Ishikawa (cell line): ENCODE results near the gene MFNG.

ENCODE experiments used
- CEBPB ChIP-seq: IDR thresholded peaks from 2 replicates; pipeline ENCODE4 v1.6.1; 2012
- CREB1 ChIP-seq: IDR thresholded peaks from 2 replicates; pipeline ENCODE4 v1.6.1; 2012; ENCODE audit warnings: low read depth
- EGR1 ChIP-seq: IDR thresholded peaks from 2 replicates; pipeline ENCODE4 v1.6.1; 2012
- EP300 ChIP-seq: IDR thresholded peaks from 2 replicates; pipeline ENCODE4 v1.6.1; 2012; ENCODE audit warnings: borderline replicate concordance
- FOXM1 ChIP-seq: IDR thresholded peaks from 2 replicates; pipeline ENCODE4 v1.6.1; 2012; ENCODE audit warnings: low read depth, borderline replicate concordance
- MAX ChIP-seq: IDR thresholded peaks from 2 replicates; pipeline ENCODE4 v1.6.1; 2012
- NFIC ChIP-seq: IDR thresholded peaks from 2 replicates; pipeline ENCODE4 v1.6.1; 2012
- RAD21 ChIP-seq: IDR thresholded peaks from 2 replicates; pipeline ENCODE4 v1.6.1; 2012; ENCODE audit warnings: low read depth
- REST ChIP-seq: IDR thresholded peaks from 2 replicates; pipeline ENCODE4 v1.6.1; 2012; ENCODE audit warnings: low read depth, mild to moderate bottlenecking
- TAF1 ChIP-seq: IDR thresholded peaks from 2 replicates; pipeline ENCODE4 v1.6.1; 2012; ENCODE audit warnings: low read depth, mild to moderate bottlenecking
- TCF12 ChIP-seq: IDR thresholded peaks from 2 replicates; pipeline ENCODE4 v1.6.1; 2012; ENCODE audit warnings: low read depth
- TEAD4 ChIP-seq: IDR thresholded peaks from 2 replicates; pipeline ENCODE4 v1.6.1; 2012
- USF1 ChIP-seq: IDR thresholded peaks from 2 replicates; pipeline ENCODE4 v1.6.1; 2012
- YY1 ChIP-seq: IDR thresholded peaks from 2 replicates; pipeline ENCODE4 v1.6.1; 2012; ENCODE audit warnings: low read depth
- ZBTB7A ChIP-seq: IDR thresholded peaks from 2 replicates; pipeline ENCODE4 v1.6.1; 2012; ENCODE audit warnings: low read depth

MFNG gene

GRCh38 chr22:37522482-37522881, 36.3 kb upstream of the MFNG start:
- TF ChIP-seq EP300 = no peak
- no peak for TF ChIP-seq CEBPB
- no peak for TF ChIP-seq REST
- no peak for TF ChIP-seq RAD21
- TF ChIP-seq NFIC = no peak
- no peak for TF ChIP-seq USF1
- TF ChIP-seq CREB1 = no peak
- TF ChIP-seq FOXM1 = no peak
- TF ChIP-seq EGR1 = no peak
- no peak for TF ChIP-seq MAX
- TF ChIP-seq ZBTB7A = no peak
- TF ChIP-seq TEAD4 = no peak
- TF ChIP-seq YY1 = no peak
- TF ChIP-seq TAF1 = no peak
- no peak for TF ChIP-seq TCF12

- no peak for TF ChIP-seq RAD21
- TF ChIP-seq FOXM1 = no peak
- TF ChIP-seq CEBPB = no peak
Observed at GRCh38 chr22:37521236-37521739, 35.1 kb upstream of the MFNG start.

GRCh38 chr22:37520776-37521191, 34.6 kb upstream of the MFNG start:
- TF ChIP-seq ZBTB7A (no peak), TAF1 (no peak), TCF12 (no peak), CREB1 (no peak), TEAD4 (no peak)

GRCh38 chr22:37519268-37520195, 33.3 kb upstream of the MFNG start, which contains the start of gene CARD10:
CARD10 (minus strand) TSS chr22:37519415; CDS start chr22:37519200, 215 bp downstream.
- TF ChIP-seq YY1 = no peak
- peak; percentile 69 for TF ChIP-seq EP300
- TF ChIP-seq ZBTB7A = 0 out of 2 replicates have a peak, but pooled peaks have one; percentile 1
- peak; percentile 65; the same call in 1 of the 2 replicates for TF ChIP-seq TCF12
- no peak for TF ChIP-seq CEBPB
- no peak for TF ChIP-seq CREB1
- peak; percentile 64 for TF ChIP-seq TEAD4
- peak; percentile 59; the same call in 1 of the 2 replicates for TF ChIP-seq EGR1
- TF ChIP-seq MAX = peak; percentile 38
- peak; percentile 90 for TF ChIP-seq NFIC
- TF ChIP-seq USF1 = no peak
- no peak; the same call in 1 of the 2 replicates for TF ChIP-seq RAD21
- no peak for TF ChIP-seq FOXM1
- no peak; the same call in 1 of the 2 replicates for TF ChIP-seq TAF1

- TF ChIP-seq TAF1 = no peak
- TF ChIP-seq ZBTB7A = peak; percentile 95
- peak; percentile 46 for TF ChIP-seq MAX
- TF ChIP-seq CREB1 = no peak
- TF ChIP-seq NFIC = no peak
Observed at GRCh38 chr22:37518509-37519267, 32.5 kb upstream of the MFNG start.

- no peak for TF ChIP-seq CEBPB
Observed at GRCh38 chr22:37517826-37518450, 31.8 kb upstream of the MFNG start.

GRCh38 chr22:37516456-37516855, 30.3 kb upstream of the MFNG start:
- no peak for TF ChIP-seq YY1
- TF ChIP-seq EP300 = no peak
- no peak for TF ChIP-seq MAX
- no peak for TF ChIP-seq FOXM1
- no peak for TF ChIP-seq TEAD4
